Activated naive CD4-positive, alpha-beta T cell treated with anti-CD3 and anti-CD28 coated beads, Interleukin-2, amount 50 U/mL, for 24 hours (primary cell): Measurements from ENCODE around the gene EDAR.

Source experiments
- H3K27ac Mint-ChIP-seq: one replicate; pipeline ENCODE4 v1.8.0; 2021; ENCODE audit warnings: mild to moderate bottlenecking, mixed read lengths
- H3K27me3 Mint-ChIP-seq: one replicate; pipeline ENCODE4 v1.8.0; 2021; ENCODE audit warnings: mixed read lengths
- H3K36me3 Mint-ChIP-seq: one replicate; pipeline ENCODE4 v1.8.0; 2021; ENCODE audit warnings: mixed read lengths
- H3K4me1 Mint-ChIP-seq: one replicate; pipeline ENCODE4 v1.8.0; 2021; ENCODE audit warnings: mixed read lengths
- H3K4me3 Mint-ChIP-seq: one replicate; pipeline ENCODE4 v1.8.0; 2021; ENCODE audit warnings: mild to moderate bottlenecking, mixed read lengths
- H3K9me3 Mint-ChIP-seq: one replicate; pipeline ENCODE4 v1.8.0; 2021; ENCODE audit warnings: mixed read lengths

Gene EDAR

GRCh38 chr2:109016376-109016775, 27.4 kb upstream of the EDAR start:
- peaks cover 25% of the 10 kb centered on the region for H3K4me1 Mint-ChIP-seq

GRCh38 chr2:109014476-109014875, 25.5 kb upstream of the EDAR start:
- no peaks in the 10 kb centered on the region for H3K36me3 Mint-ChIP-seq
- no peaks in the 10 kb centered on the region for H3K27me3 Mint-ChIP-seq
- H3K4me3 Mint-ChIP-seq = no peak overlapping the region
- H3K27ac Mint-ChIP-seq = no peak overlapping the region
- H3K9me3 Mint-ChIP-seq = no peaks in the 10 kb centered on the region
- peaks cover 25% of the 10 kb centered on the region for H3K4me1 Mint-ChIP-seq

More at GRCh38 chr2:109016376-109016775, 27.4 kb upstream of the EDAR start:
- no peaks in the 10 kb centered on the region for H3K9me3 Mint-ChIP-seq
- no peak overlapping the region for H3K27ac Mint-ChIP-seq
- no peak overlapping the region for H3K4me3 Mint-ChIP-seq
- no peaks in the 10 kb centered on the region for H3K27me3 Mint-ChIP-seq
- no peaks in the 10 kb centered on the region for H3K36me3 Mint-ChIP-seq

DNA sequence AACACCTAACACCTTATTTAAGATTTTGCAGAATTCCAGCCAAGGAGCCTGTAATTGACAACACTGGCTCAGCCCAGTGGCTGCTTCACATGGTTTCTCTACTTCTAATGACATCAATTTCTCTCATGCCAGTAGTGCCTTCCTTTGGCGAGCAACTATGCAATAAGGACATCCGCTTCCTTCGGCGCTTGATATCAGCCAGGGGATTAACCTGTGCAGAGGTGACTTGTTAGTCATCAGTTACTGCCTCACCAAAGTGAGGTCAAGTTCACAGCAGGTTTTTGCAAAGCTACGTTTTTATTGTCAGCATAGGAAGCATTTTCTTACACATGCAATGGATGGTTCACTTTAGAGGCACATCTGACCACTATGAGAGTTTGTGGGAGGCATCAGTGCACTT, 24.0 kb upstream of the EDAR start:
- Mint-ChIP-seq H3K9me3 (no peaks in the 10 kb centered on the region), H3K4me1 (peaks cover 21% of the 10 kb centered on the region), H3K27ac (no peak overlapping the region), H3K36me3 (no peaks in the 10 kb centered on the region), H3K4me3 (no peak overlapping the region), H3K27me3 (no peaks in the 10 kb centered on the region)

DNA sequence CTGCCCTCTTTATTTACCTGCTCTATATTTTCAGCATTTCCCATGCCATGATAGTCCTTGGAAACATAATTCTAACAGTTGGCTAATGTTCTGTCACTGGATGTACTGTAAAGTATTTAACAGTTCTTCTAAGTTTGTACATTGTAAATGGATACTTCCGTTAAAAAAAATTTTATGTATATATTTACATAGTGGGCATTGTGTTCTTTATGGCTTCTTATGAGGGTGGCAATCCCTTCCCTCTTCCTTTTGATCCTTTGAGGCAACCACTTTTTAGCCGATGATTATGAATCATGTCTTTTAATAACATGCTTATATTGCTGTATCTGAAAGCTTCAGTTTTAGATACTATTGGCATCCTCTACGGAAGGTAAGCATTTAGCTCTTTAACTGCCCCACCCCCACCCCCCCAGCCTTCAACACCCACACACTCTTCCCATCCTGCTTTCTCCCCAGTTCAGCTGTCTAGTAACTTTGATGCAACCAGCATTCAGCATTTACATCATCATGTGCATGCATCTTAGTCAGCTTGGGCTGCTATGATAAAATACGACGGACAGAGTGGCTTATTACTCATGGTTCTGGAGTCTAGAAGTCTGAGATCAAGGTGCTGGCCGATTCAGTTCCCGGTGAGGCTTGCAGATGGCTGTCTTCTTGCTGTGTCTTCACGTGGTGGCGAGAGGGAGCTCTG, 21.0 kb upstream of the EDAR start:
- peaks cover 22% of the 10 kb centered on the region for H3K4me1 Mint-ChIP-seq
- no peak overlapping the region for H3K4me3 Mint-ChIP-seq
- H3K36me3 Mint-ChIP-seq = no peaks in the 10 kb centered on the region
- no peaks in the 10 kb centered on the region for H3K9me3 Mint-ChIP-seq
- peak overlapping the region; percentile 24 for H3K27ac Mint-ChIP-seq
- H3K27me3 Mint-ChIP-seq = no peaks in the 10 kb centered on the region

GRCh38 chr2:109006971-109007370, 18.0 kb upstream of the EDAR start:
- Mint-ChIP-seq H3K36me3 (no peaks in the 10 kb centered on the region), H3K27ac (peak overlapping the region; percentile 43), H3K4me1 (peaks cover 28% of the 10 kb centered on the region), H3K9me3 (no peaks in the 10 kb centered on the region), H3K27me3 (no peaks in the 10 kb centered on the region), H3K4me3 (no peak overlapping the region)

DNA sequence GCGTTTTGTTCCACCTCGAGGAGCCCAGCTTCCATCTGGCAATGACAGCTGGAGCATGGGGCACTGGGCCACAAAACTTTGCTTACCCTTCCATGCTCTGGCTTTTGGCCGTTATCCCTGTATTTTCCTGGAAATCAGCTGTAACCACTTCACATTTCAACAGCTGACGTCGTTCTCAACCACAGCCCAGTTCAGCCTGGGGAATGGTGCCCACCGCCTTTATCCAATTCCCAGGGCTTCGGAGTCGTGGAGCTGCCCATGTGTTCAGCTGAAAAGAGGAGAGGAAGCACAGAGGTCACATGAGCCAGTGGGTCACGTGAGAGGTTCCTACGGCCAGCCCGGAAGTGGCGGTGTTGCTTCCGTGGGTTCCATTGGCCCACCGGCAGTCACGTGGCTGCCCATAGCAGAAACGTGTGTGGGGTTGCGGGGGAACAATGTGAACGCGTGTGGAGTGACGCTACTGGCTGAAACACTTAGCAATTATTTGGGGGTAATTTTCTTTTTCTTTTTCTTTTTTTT, 16.7 kb upstream of the EDAR start:
- Mint-ChIP-seq H3K4me1 (peaks cover 32% of the 10 kb centered on the region), H3K4me3 (no peak overlapping the region), H3K27me3 (no peaks in the 10 kb centered on the region), H3K9me3 (no peaks in the 10 kb centered on the region), H3K36me3 (no peaks in the 10 kb centered on the region), H3K27ac (peak overlapping the region; percentile 41)

DNA sequence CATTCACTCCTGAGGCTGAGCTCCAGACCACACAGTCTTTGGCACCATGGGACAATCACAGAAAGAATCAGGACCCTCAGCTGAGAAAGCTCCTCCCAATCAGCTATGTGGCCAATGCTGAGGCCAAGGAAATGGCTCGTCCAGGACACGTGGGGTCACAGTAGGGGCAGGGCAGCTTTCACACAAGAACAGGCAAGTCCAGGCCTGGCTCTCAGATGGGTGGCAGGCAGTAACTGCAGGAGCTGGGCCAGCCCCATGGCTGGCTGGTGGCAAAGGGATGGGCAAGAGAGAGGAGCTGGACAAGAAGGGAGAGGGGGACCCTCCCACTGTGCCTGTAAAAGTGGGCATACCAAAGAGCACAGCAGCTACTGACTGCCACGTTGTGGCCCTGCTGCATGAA, 12.2 kb upstream of the EDAR start:
- Mint-ChIP-seq H3K4me1 (peaks cover 23% of the 10 kb centered on the region), H3K27me3 (no peaks in the 10 kb centered on the region), H3K4me3 (no peak overlapping the region), H3K27ac (peak overlapping the region; percentile 23), H3K9me3 (no peaks in the 10 kb centered on the region), H3K36me3 (no peaks in the 10 kb centered on the region)

- Mint-ChIP-seq H3K27ac (no peak overlapping the region), H3K27me3 (no peaks in the 10 kb centered on the region), H3K4me1 (peaks cover 23% of the 10 kb centered on the region), H3K9me3 (no peaks in the 10 kb centered on the region), H3K4me3 (no peak overlapping the region), H3K36me3 (no peaks in the 10 kb centered on the region)
These were observed 11.7 kb upstream of the EDAR start for GRCh38 chr2:109000738-109001137.

- Mint-ChIP-seq H3K4me3 (no peak overlapping the region), H3K9me3 (no peaks in the 10 kb centered on the region), H3K4me1 (peaks cover 23% of the 10 kb centered on the region), H3K27me3 (no peaks in the 10 kb centered on the region), H3K36me3 (no peaks in the 10 kb centered on the region), H3K27ac (no peak overlapping the region)
These were observed 9.9 kb upstream of the EDAR start for GRCh38 chr2:108998911-108999310.

- H3K27ac Mint-ChIP-seq = no peak overlapping the region
- H3K27me3 Mint-ChIP-seq = no peaks in the 10 kb centered on the region
- no peaks in the 10 kb centered on the region for H3K9me3 Mint-ChIP-seq
- no peak overlapping the region for H3K4me3 Mint-ChIP-seq
- H3K4me1 Mint-ChIP-seq = peaks cover 19% of the 10 kb centered on the region
- H3K36me3 Mint-ChIP-seq = no peaks in the 10 kb centered on the region
These were observed 5.2 kb upstream of the EDAR start for GRCh38 chr2:108994178-108994577.

DNA sequence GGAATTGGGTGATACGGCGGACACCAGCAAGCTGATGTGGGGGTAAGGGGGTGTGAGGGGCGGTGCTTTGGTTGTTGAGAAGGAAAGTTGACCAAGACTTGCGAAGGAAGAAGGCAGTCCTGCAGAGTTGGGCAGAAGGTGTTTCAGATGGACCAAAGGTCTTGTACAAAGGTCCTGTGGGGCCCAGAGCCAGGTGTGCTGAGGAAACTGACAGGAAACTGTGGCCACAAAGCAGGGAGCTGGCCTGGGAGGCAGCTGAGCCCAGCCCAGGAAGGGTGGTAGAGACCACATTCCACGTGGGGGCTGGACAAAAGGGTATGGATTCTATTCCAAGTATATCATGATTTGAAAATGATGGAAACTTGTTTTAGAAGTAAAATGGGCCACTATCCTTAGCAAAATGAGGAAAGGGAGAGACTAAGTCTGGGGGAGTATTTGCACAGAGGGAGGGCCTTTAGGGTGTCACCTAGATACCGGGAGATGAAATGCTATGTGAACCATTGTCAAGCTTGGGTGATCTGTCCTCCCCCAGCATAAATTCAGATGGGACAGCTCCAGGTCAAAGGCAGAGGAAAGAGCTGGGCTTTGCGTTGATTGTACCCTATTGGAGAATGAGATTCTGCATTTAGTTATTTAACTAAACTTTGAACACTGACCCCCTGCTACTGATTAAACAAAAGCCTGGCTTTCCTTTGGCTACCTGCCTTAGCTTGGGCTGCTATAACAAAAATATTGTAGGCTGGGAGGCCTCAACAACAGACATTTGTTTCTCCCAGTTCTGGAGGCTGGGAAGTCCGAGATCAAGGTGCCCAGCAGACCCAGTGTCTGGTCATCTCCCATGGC, 4.3 kb upstream of the EDAR start:
- Mint-ChIP-seq H3K36me3 (no peaks in the 10 kb centered on the region), H3K27ac (no peak overlapping the region), H3K27me3 (no peaks in the 10 kb centered on the region), H3K4me1 (peaks cover 27% of the 10 kb centered on the region), H3K4me3 (no peak overlapping the region), H3K9me3 (no peaks in the 10 kb centered on the region)

DNA sequence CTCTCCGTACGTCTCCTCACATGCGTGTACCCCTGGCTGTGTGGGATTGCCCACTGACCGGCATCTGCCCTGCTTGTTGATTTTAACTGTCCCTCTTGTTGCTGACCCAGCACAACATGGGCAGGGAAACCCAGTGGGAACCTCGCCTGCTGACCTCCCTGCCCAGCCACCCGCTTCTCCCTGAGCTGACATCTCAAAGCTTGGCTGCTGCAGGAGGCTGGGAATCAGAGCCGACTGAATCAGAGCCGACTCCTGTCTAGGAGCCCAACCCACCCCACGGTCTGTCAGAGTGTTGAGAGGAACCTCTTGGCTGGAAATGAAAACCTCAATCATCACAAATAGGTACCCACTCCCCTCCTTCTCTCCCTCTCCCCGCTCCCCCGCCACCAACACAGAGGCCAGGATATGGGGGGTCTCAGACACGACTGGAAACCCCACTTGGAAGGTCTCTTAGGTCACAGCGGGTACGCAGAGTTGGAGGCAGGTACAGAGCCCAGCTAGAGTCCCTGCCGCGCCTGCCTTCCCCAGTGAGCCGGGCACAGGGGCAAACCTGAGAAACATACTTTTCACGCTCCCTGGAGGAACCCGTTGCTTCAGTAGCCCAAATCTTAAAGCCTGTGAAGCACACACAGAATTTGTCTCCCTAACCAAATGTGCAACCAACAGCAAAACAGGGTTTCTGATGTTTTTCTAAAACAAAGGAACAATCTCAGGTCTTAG, 784 bp downstream of the EDAR start:
- Mint-ChIP-seq H3K9me3 (no peaks in the 10 kb centered on the region), H3K36me3 (no peaks in the 10 kb centered on the region), H3K4me3 (peak overlapping the region; percentile 90), H3K27ac (peak overlapping the region; percentile 47), H3K4me1 (peaks cover 77% of the 10 kb centered on the region), H3K27me3 (no peaks in the 10 kb centered on the region)

DNA sequence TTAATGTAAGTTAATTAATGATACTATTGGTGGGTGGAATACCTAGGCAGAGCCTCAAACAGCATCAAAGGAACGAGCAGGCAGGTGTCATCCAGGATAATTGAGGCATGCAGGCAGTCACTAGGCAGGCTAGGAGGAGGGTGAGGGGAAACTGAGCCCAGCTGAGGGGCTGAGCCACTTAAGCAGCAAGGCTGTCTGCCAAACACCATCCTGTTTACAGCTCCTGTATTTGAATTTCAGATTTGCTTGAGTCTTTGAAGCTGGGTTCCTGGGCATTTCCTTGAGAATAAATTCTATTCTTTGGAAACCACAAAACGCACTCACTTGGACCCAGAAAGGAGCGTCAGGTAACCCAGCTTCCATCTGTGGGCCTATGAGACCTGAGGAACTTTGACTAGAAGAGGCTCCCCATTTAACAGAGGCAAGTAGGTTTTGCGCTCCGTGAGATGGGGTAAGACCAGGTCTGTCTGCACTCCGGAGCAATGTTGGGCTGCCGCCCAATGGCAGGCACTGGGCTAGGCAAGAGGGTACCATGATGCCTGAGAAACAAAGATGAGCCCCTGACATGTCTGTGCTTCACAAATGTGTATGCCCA, 2.0 kb downstream of the EDAR start:
- no peaks in the 10 kb centered on the region for H3K27me3 Mint-ChIP-seq
- H3K36me3 Mint-ChIP-seq = no peaks in the 10 kb centered on the region
- H3K27ac Mint-ChIP-seq = peak overlapping the region; percentile 56
- H3K4me1 Mint-ChIP-seq = peaks cover 79% of the 10 kb centered on the region
- no peaks in the 10 kb centered on the region for H3K9me3 Mint-ChIP-seq
- peak overlapping the region; percentile 90 for H3K4me3 Mint-ChIP-seq

GRCh38 chr2:108983610-108984009, 5.4 kb downstream of the EDAR start:
- H3K9me3 Mint-ChIP-seq = no peaks in the 10 kb centered on the region
- no peaks in the 10 kb centered on the region for H3K27me3 Mint-ChIP-seq
- H3K27ac Mint-ChIP-seq = peak overlapping the region; percentile 19
- H3K4me3 Mint-ChIP-seq = no peak overlapping the region
- H3K4me1 Mint-ChIP-seq = peaks cover 94% of the 10 kb centered on the region
- no peaks in the 10 kb centered on the region for H3K36me3 Mint-ChIP-seq

GRCh38 chr2:108983061-108983460, 6.0 kb downstream of the EDAR start:
- Mint-ChIP-seq H3K4me1 (peaks cover 94% of the 10 kb centered on the region), H3K4me3 (no peak overlapping the region), H3K27me3 (no peaks in the 10 kb centered on the region), H3K9me3 (no peaks in the 10 kb centered on the region), H3K27ac (no peak overlapping the region), H3K36me3 (no peaks in the 10 kb centered on the region)
